HepG2 (cell line): ENCODE data around the gene TRMT10C. TPM values are rescaled to one million over a fixed set of nuclear protein-coding genes. Genes with fewer than 3 reads are reported as not detected.

Experiments used
- ATAC-seq: fragments of 200-7000 bp; cut with Tn5 transposase; 3 replicates; pipeline ENCODE4 v1.9.1; 2020; ENCODE audit warnings: mild to moderate bottlenecking, moderate library complexity
- BruUV-seq: library from RNA; stranded (reverse); fragments of 400-500 nt; replicated peaks from 2 replicates; lab custom pipeline; 2021; lab: Mats Ljungman, UMichigan
- CTCF ChIA-PET: fragments of 300-600 bp; formaldehyde crosslinking; extraction: SDS; loops from one replicate; lab custom pipeline; 2021; ENCODE audit warnings: low total read pairs, inconsistent platforms, low intra/inter-chr PET ratio; lab: Yijun Ruan, JAX
- POLR2A ChIA-PET: fragments of 350-600 bp; sonication (Branson Sonifier 250); formaldehyde crosslinking; loops from one replicate; lab custom pipeline; 2020; ENCODE audit warnings: antibody characterized with exemption, inconsistent platforms; lab: Yijun Ruan, JAX
- DNase-seq: peaks from one replicate; pipeline ENCODE4 v3.0.0-alpha.2; 2015; ENCODE audit warnings: low spot score
- FAIRE-seq: peaks from 3 replicates; lab custom pipeline; 2011; peaks lifted over from hg19 to GRCh38; lab: Jason Lieb, UNC
- H2AFZ ChIP-seq: one replicate; pipeline ENCODE4 v1.6.1; 2011; ENCODE audit warnings: low read length, inconsistent platforms
- H3K27ac ChIP-seq: fragments of 300-600 bp; 3 replicates; pipeline ENCODE4 v1.8.0; 2011; ENCODE audit warnings: mixed run types, mild to moderate bottlenecking, mixed read lengths, low read length, inconsistent platforms; ENCODE audit not compliant: insufficient read depth; ENCODE audit errors: extremely low read length
- H3K27me3 ChIP-seq, 2 experiments: fragments of 200-600 bp in 1 of 2; 2 replicates in 1 of 2; 3 replicates in 1 of 2; pipeline versions ENCODE4 v1.6.0 to v1.8.0; 2011; ENCODE audit warnings: low read length in 2 of 2, mild to moderate bottlenecking in 2 of 2, moderate library complexity in 2 of 2, inconsistent platforms in 1 of 2; ENCODE audit not compliant: insufficient read depth in 2 of 2, control insufficient read depth in 1 of 2
- H3K36me3 ChIP-seq, 2 experiments: fragments of 200-600 bp in 1 of 2; replicated peaks in 1 of 2; 2 replicates in 1 of 2; 3 replicates in 1 of 2; pipeline versions ENCODE4 v1.5.1 to v1.8.0; 2011; ENCODE audit warnings: low read length in 2 of 2, inconsistent platforms in 1 of 2; ENCODE audit not compliant: insufficient read depth in 2 of 2, control insufficient read depth in 1 of 2
- H3K4me1 ChIP-seq: 2 replicates; pipeline ENCODE4 v1.5.1; 2012; ENCODE audit warnings: low read length, inconsistent platforms; ENCODE audit not compliant: insufficient read depth
- H3K4me2 ChIP-seq: 2 replicates; pipeline ENCODE4 v1.6.0; 2011; ENCODE audit warnings: low read depth, low read length, inconsistent platforms
- H3K4me3 ChIP-seq, 3 experiments: fragments of 200-600 bp in 1 of 3; sonication (generic), shearing (Covaris generic) in 1 of 3; replicated peaks in 1 of 3; 2 replicates each; pipeline ENCODE4 v1.5.1; 2011 to 2016; ENCODE audit warnings: low read length in 3 of 3, inconsistent platforms in 2 of 3, low read depth in 2 of 3, mild to moderate bottlenecking in 2 of 3, control low read depth in 1 of 3, mixed read lengths in 1 of 3; ENCODE audit not compliant: insufficient read depth in 1 of 3
- H3K79me2 ChIP-seq: one replicate; pipeline ENCODE4 v1.6.1; 2011; ENCODE audit warnings: low read length, inconsistent platforms; ENCODE audit not compliant: insufficient read depth
- H3K9ac ChIP-seq: 2 replicates; pipeline ENCODE4 v1.6.0; 2011; ENCODE audit warnings: mild to moderate bottlenecking, low read depth, low read length, inconsistent platforms; ENCODE audit not compliant: insufficient read depth
- H3K9me3 ChIP-seq: 2 replicates; pipeline ENCODE4 v1.5.1; 2012; ENCODE audit warnings: mild to moderate bottlenecking, low read length
- H4K20me1 ChIP-seq: 2 replicates; pipeline ENCODE4 v1.6.0; 2011; ENCODE audit warnings: inconsistent platforms, mild to moderate bottlenecking, low read length, moderate library complexity; ENCODE audit not compliant: insufficient read depth
- FOSL2 ChIP-seq: sonication (generic); formaldehyde crosslinking; IDR thresholded peaks from 2 replicates; pipeline ENCODE4 v1.4.0; 2020; ENCODE audit warnings: missing genetic modification reagents
- RNF2 ChIP-seq: fragments of 450-650 bp; conservative IDR thresholded peaks from 2 replicates; pipeline ENCODE4 v1.6.1; 2016; ENCODE audit warnings: low read depth
- SRSF9 ChIP-seq: fragments of 200-400 bp; formaldehyde crosslinking; IDR thresholded peaks from 2 replicates; pipeline ENCODE4 v1.6.1; 2018; ENCODE audit warnings: borderline replicate concordance, mild to moderate bottlenecking, low read depth, low read length; ENCODE audit not compliant: insufficient read depth, poor library complexity, severe bottlenecking
- ZNF770 ChIP-seq: sonication (generic); formaldehyde crosslinking; IDR thresholded peaks from 2 replicates; pipeline ENCODE4 v1.5.0; 2020; ENCODE audit warnings: mild to moderate bottlenecking, missing genetic modification reagents
- WGBS: methylation state at CpG from one replicate; pipeline ENCODE4 v1.1.6; 2017; ENCODE audit warnings: low lambda C conversion rate; 5-methylcytosine and 5-hydroxymethylcytosine counted together
- in situ Hi-C: cut with HindIII; loops from 2 replicates; pipeline ENCODE4 v1.10.0; 2017; ENCODE audit warnings: low pct_unique_long_range_greater_than_20kb; ENCODE audit not compliant: extremely low pct_ligation_motif_present
- intact Hi-C: fragments of 100-400 bp; cut with micrococcal nuclease; formaldehyde crosslinking; loops from one replicate; pipeline ENCODE4 v1.10.0; 2022; ENCODE audit not compliant: unreplicated experiment
- polyA plus RNA-seq, 8 experiments: library from polyadenylated mRNA; depleted of rRNA in 3 of 8; stranded (reverse) in 7 of 8; unstranded in 1 of 8; fragments of >200 nt; fragmentation: Illumina TruSeq in 4 of 8; extraction: Trizol in 4 of 8; gene quantifications; 2 replicates each; pipeline versions ENCODE4 v1.2.1 to v1.2.3, GENCODE V29; 2011 to 2016; ENCODE audit warnings: low read depth in 4 of 8, missing spikeins in 1 of 8, mixed read lengths in 1 of 8; ENCODE audit not compliant: insufficient read depth in 1 of 8
- total RNA-seq, 5 experiments: library from RNA; depleted of rRNA; stranded (reverse); fragments of >200 nt; fragmentation: Illumina TruSeq; extraction: Trizol; gene quantifications; 2 replicates each; pipeline ENCODE4 v1.2.3, GENCODE V29; 2016; ENCODE audit warnings: low read depth in 1 of 5

The TRMT10C gene
- total and polyA plus RNA-seq, 2 of the 13 experiments (the other 11 are each of a cell fraction or from before 2014, with no cell fraction given): 10.8 to 39.2 TPM

- no peak for DNase-seq
- TF ChIP-seq FOSL2 (CRISPR knock-in tag): peak; percentile 39; the same call in 1 of the 2 replicates
- TF ChIP-seq ZNF770 (CRISPR knock-in tag): peak; percentile 83
- no peak for TF ChIP-seq SRSF9
- no peak for TF ChIP-seq RNF2
- Histone ChIP-seq H2AFZ (no peak overlapping the region), H4K20me1 (peaks cover 10% of the 10 kb centered on the region; the same call in 1 of the 2 replicates), H3K9me3 (no peaks in the 10 kb centered on the region), H3K79me2 (peaks cover 21% of the 10 kb centered on the region), H3K9ac (no peak overlapping the region), H3K4me3 (no peak overlapping the region), H3K4me2 (peak overlapping the region; percentile 28), H3K4me1 (peaks cover 40% of the 10 kb centered on the region), H3K36me3 (peaks cover 4 to 5% of the 10 kb centered on the region in 2 experiments; a peak in 4 of 5 replicates), H3K27me3 (no peaks in the 10 kb centered on the region; a peak in 1 of 5 replicates), H3K27ac (no peak overlapping the region)
- ChIA-PET POLR2A (interaction anchor here (2.7 kb wide), 1 partner anchor 115 kb away, joined by 8 read pairs; the partner anchor contains the start of gene RPL24), CTCF (no interaction called here)
- ATAC-seq: no peak
- intact Hi-C loops: loop anchor here (10.0 kb wide), 1 partner anchor 186 kb away; no protein-coding TSS in a partner anchor
- no peak for FAIRE-seq
- BruUV-seq: no TSS peak
- in situ Hi-C loops: loop anchor here (5.0 kb wide), 2 partner anchors 59 to 66 kb away; partner anchors contain the start of gene SENP7
- 14% methylated on average over 9 of the region's 9 CpGs for WGBS
Measured at GRCh38 chr3:101571028-101571895, 9.6 kb downstream of the TRMT10C start.
